IMR-90 (cell line): ENCODE data around the gene IL13RA1. TPM values are rescaled to one million over a fixed set of nuclear protein-coding genes. Genes with fewer than 3 reads are reported as not detected.

ENCODE experiments used
- ATAC-seq: fragments of 200-7000 bp; cut with Tn5 transposase; 2 replicates; pipeline ENCODE4 v1.9.1; 2020; ENCODE audit warnings: low read depth, mild to moderate bottlenecking, moderate library complexity
- BruUV-seq: library from RNA; stranded (reverse); fragments of 400-500 nt; replicated peaks from 2 replicates; lab custom pipeline; 2021; lab: Mats Ljungman, UMichigan
- CTCF ChIA-PET: fragments of 300-600 bp; formaldehyde crosslinking; extraction: SDS; loops from one replicate; lab custom pipeline; 2021; ENCODE audit warnings: antibody characterized with exemption; lab: Yijun Ruan, JAX
- POLR2A ChIA-PET: fragments of 300-600 bp; sonication (Branson Sonifier 250); formaldehyde crosslinking; loops from one replicate; lab custom pipeline; 2022; ENCODE audit warnings: antibody characterized with exemption; ENCODE audit not compliant: unreplicated experiment; lab: Charles Lee
- DNase-seq: peaks from one replicate; pipeline ENCODE4 v3.0.0; 2013
- H2AFZ ChIP-seq: replicated peaks from 2 replicates; pipeline ENCODE3; 2013; ENCODE audit warnings: low read length, mild to moderate bottlenecking; ENCODE audit not compliant: poor library complexity
- H2AK5ac ChIP-seq: 2 replicates; pipeline ENCODE4 v1.6.1; 2013; ENCODE audit warnings: low read depth, low read length, inconsistent platforms
- H2AK9ac ChIP-seq: replicated peaks from 2 replicates; pipeline ENCODE3; 2013; ENCODE audit warnings: mild to moderate bottlenecking, low read depth, low read length, moderate library complexity; ENCODE audit not compliant: poor library complexity
- H2BK120ac ChIP-seq: 2 replicates; pipeline ENCODE4 v1.6.1; 2013; ENCODE audit warnings: low read depth, low read length, inconsistent platforms
- H2BK15ac ChIP-seq: 3 replicates; pipeline ENCODE4 v1.6.1; 2013; ENCODE audit warnings: low read depth, low read length, inconsistent platforms
- H2BK20ac ChIP-seq: 2 replicates; pipeline ENCODE4 v1.6.1; 2013; ENCODE audit warnings: low read depth, mild to moderate bottlenecking, inconsistent platforms, low read length, moderate library complexity
- H2BK5ac ChIP-seq: 2 replicates; pipeline ENCODE4 v1.6.1; 2013; ENCODE audit warnings: mild to moderate bottlenecking, low read depth, low read length, inconsistent platforms; ENCODE audit not compliant: poor library complexity, severe bottlenecking
- H3K14ac ChIP-seq: replicated peaks from 2 replicates; pipeline ENCODE4 v1.6.1; 2013; ENCODE audit warnings: low read depth, low read length, inconsistent platforms
- H3K18ac ChIP-seq: 2 replicates; pipeline ENCODE4 v1.6.1; 2013; ENCODE audit warnings: low read depth, low read length, control low read depth
- H3K23ac ChIP-seq: 2 replicates; pipeline ENCODE4 v1.6.1; 2013; ENCODE audit warnings: low read depth, low read length, inconsistent platforms
- H3K27ac ChIP-seq: 2 replicates; pipeline ENCODE4 v1.5.1; 2013; ENCODE audit warnings: mild to moderate bottlenecking, control low read depth, low read length; ENCODE audit not compliant: insufficient read depth
- H3K27me3 ChIP-seq: 2 replicates; pipeline ENCODE4 v1.6.1; 2013; ENCODE audit warnings: low read length; ENCODE audit not compliant: control insufficient read depth, insufficient read depth
- H3K36me3 ChIP-seq: 2 replicates; pipeline ENCODE4 v1.6.1; 2013; ENCODE audit warnings: low read length, mixed read lengths; ENCODE audit not compliant: control insufficient read depth, insufficient read depth
- H3K4ac ChIP-seq: 2 replicates; pipeline ENCODE4 v1.6.1; 2013; ENCODE audit warnings: low read depth, low read length, inconsistent platforms
- H3K4me1 ChIP-seq: 2 replicates; pipeline ENCODE4 v1.6.1; 2013; ENCODE audit warnings: low read length, mixed read lengths; ENCODE audit not compliant: control insufficient read depth, insufficient read depth
- H3K4me2 ChIP-seq: 2 replicates; pipeline ENCODE4 v1.6.1; 2013; ENCODE audit warnings: low read depth, mild to moderate bottlenecking, control low read depth, low read length, moderate library complexity
- H3K4me3 ChIP-seq: 2 replicates; pipeline ENCODE4 v1.5.1; 2013; ENCODE audit warnings: low read depth, mild to moderate bottlenecking, control low read depth, low read length, moderate library complexity; ENCODE audit not compliant: insufficient read depth
- H3K56ac ChIP-seq: 2 replicates; pipeline ENCODE4 v1.6.1; 2013; ENCODE audit warnings: low read length, inconsistent platforms; ENCODE audit not compliant: insufficient read depth; ENCODE audit errors: extremely low read depth
- H3K79me1 ChIP-seq, 2 experiments: 2 replicates each; pipeline ENCODE4 v1.6.1; 2013; ENCODE audit warnings: low read length in 2 of 2, inconsistent platforms in 1 of 2, low read depth in 1 of 2
- H3K9ac ChIP-seq: 2 replicates; pipeline ENCODE4 v1.6.1; 2013; ENCODE audit warnings: low read depth, low read length, control low read depth
- H3K9me1 ChIP-seq: 2 replicates; pipeline ENCODE4 v1.6.1; 2013; ENCODE audit warnings: low read length, inconsistent platforms; ENCODE audit not compliant: insufficient read depth
- H3K9me3 ChIP-seq: 2 replicates; pipeline ENCODE4 v1.6.1; 2013; ENCODE audit warnings: low read length; ENCODE audit not compliant: control insufficient read depth, insufficient read depth
- H4K20me1 ChIP-seq: 2 replicates; pipeline ENCODE4 v1.6.1; 2013; ENCODE audit warnings: low read length, inconsistent platforms; ENCODE audit not compliant: insufficient read depth
- H4K5ac ChIP-seq: 2 replicates; pipeline ENCODE4 v1.6.1; 2013; ENCODE audit warnings: mild to moderate bottlenecking, low read depth, low read length, control low read depth
- H4K8ac ChIP-seq, 2 experiments: 2 replicates each; pipeline ENCODE4 v1.6.1; 2013; ENCODE audit warnings: low read depth in 2 of 2, low read length in 2 of 2, control low read depth in 1 of 2, inconsistent platforms in 1 of 2
- H4K91ac ChIP-seq: 2 replicates; pipeline ENCODE4 v1.6.1; 2013; ENCODE audit warnings: low read depth, low read length, inconsistent platforms; ENCODE audit not compliant: insufficient read depth
- BHLHE40 ChIP-seq: fragments of 150-350 bp; IDR thresholded peaks from 2 replicates; pipeline ENCODE4 v1.6.1; 2016; ENCODE audit warnings: mild to moderate bottlenecking, low read depth, low read length
- CEBPB ChIP-seq: IDR thresholded peaks from 2 replicates; pipeline ENCODE4 v1.6.1; 2012; ENCODE audit warnings: low read depth, low read length, improper control_type of control experiment
- CHD1 ChIP-seq: IDR thresholded peaks from 2 replicates; pipeline ENCODE4 v1.6.1; 2012; ENCODE audit warnings: low read depth, low read length, improper control_type of control experiment
- CTCF ChIP-seq: conservative IDR thresholded peaks from 2 replicates; pipeline ENCODE4 v1.5.1; 2012; ENCODE audit warnings: mild to moderate bottlenecking, low read depth, low read length, improper control_type of control experiment
- ELK1 ChIP-seq: fragments of 150-350 bp; IDR thresholded peaks from 2 replicates; pipeline ENCODE4 v1.6.1; 2016; ENCODE audit warnings: low read depth, mild to moderate bottlenecking, low read length, moderate library complexity, borderline replicate concordance
- MAFK ChIP-seq: IDR thresholded peaks from 2 replicates; pipeline ENCODE4 v1.6.1; 2012; ENCODE audit warnings: low read depth, low read length, improper control_type of control experiment
- MAZ ChIP-seq: IDR thresholded peaks from 2 replicates; pipeline ENCODE4 v1.6.1; 2012; ENCODE audit warnings: low read depth, mild to moderate bottlenecking, low read length, improper control_type of control experiment, moderate library complexity, borderline replicate concordance
- MXI1 ChIP-seq: IDR thresholded peaks from 2 replicates; pipeline ENCODE4 v1.6.1; 2012; ENCODE audit warnings: low read depth, mild to moderate bottlenecking, low read length, moderate library complexity, borderline replicate concordance
- NFE2L2 ChIP-seq: fragments of 150-350 bp; IDR thresholded peaks from 2 replicates; pipeline ENCODE4 v1.6.1; 2016; ENCODE audit warnings: low read depth, mild to moderate bottlenecking, low read length
- RAD21 ChIP-seq: IDR thresholded peaks from 2 replicates; pipeline ENCODE4 v1.6.1; 2012; ENCODE audit warnings: low read length, improper control_type of control experiment
- RCOR1 ChIP-seq: IDR thresholded peaks from 2 replicates; pipeline ENCODE4 v1.6.1; 2012; ENCODE audit warnings: mild to moderate bottlenecking, low read length, improper control_type of control experiment; ENCODE audit not compliant: insufficient replicate concordance
- RFX5 ChIP-seq: IDR thresholded peaks from 2 replicates; pipeline ENCODE4 v1.8.0; 2012; ENCODE audit warnings: low read depth, mild to moderate bottlenecking, low read length, moderate library complexity
- SMC3 ChIP-seq: fragments of 150-350 bp; IDR thresholded peaks from 2 replicates; pipeline ENCODE4 v1.6.1; 2016; ENCODE audit warnings: low read depth, mild to moderate bottlenecking, antibody characterized with exemption, low read length, moderate library complexity
- WGBS, 2 experiments: methylation state at CpG; one replicate each; pipeline versions ENCODE4 v1.1.5 to v1.1.7; 2013; ENCODE audit warnings: missing lambda C conversion rate in 2 of 2; ENCODE audit not compliant: insufficient read length in 1 of 2; ENCODE audit errors: extremely low coverage in 2 of 2; 5-methylcytosine and 5-hydroxymethylcytosine counted together
- dilution Hi-C: fragments of 300-500 bp; cut with HindIII; formaldehyde crosslinking; loops from one replicate; pipeline ENCODE4 v1.14.3; 2018; ENCODE audit warnings: low sequenced_read_pairs; ENCODE audit not compliant: unreplicated experiment
- in situ Hi-C: fragments of 300-500 bp; cut with MboI; formaldehyde crosslinking; loops from 3 replicates; pipeline ENCODE4 v1.14.3; 2019; ENCODE audit warnings: low sequenced_read_pairs, inconsistent platforms, mixed read lengths
- intact Hi-C: fragments of 100-400 bp; cut with micrococcal nuclease; formaldehyde crosslinking; loops from 2 replicates; pipeline ENCODE4 v1.10.0; 2022
- polyA plus RNA-seq, 3 experiments: library from polyadenylated mRNA; depleted of rRNA; stranded (reverse); fragments of >200 nt; gene quantifications; 2 replicates each; pipeline ENCODE4 v1.2.3, GENCODE V29; 2012; ENCODE audit warnings: low replicate concordance in 1 of 3
- total RNA-seq: library from RNA; depleted of rRNA; stranded (reverse); fragments of >200 nt; gene quantifications from 2 replicates; pipeline ENCODE4 v1.2.3, GENCODE V29; 2012

Gene IL13RA1
- total and polyA plus RNA-seq, 2 of the 4 experiments (the other 2 are of a cell fraction) = 24.2 to 31.7 TPM

DNA sequence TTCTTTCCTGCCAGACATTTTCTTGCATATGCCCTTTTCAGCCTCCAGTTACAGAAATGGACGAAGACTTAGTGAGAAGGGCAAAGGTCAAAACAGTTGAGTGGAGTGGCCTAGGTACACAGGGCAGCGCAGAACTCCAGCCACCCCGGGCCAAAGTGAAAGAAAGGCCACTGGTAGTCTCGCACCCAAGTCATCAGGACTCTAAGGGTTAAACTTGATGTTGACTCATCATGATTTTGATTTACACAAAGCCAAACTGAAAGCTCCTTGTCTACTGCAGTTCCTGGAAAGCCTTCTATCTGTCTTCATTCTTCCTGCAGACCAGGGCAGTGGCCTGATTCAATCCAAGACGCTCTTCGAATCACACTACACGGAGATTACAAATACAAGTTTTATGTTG, 2.6 kb upstream of the IL13RA1 start:
- no peak overlapping the region for H2AK5ac ChIP-seq
- peak overlapping the region in 1 of 2 experiments; percentile 15; a peak in 1 of 4 replicates for H4K8ac ChIP-seq
- H2AK9ac ChIP-seq = no peak overlapping the region
- H2BK20ac ChIP-seq = peak overlapping the region; percentile 52; the same call in 1 of the 2 replicates
- H3K9me3 ChIP-seq = no peaks in the 10 kb centered on the region
- peak overlapping the region; percentile 40; the same call in 1 of the 2 replicates for H4K91ac ChIP-seq
- H2BK15ac ChIP-seq = no peak overlapping the region
- in situ Hi-C loops (no loop called here), intact Hi-C loops (no loop called here), dilution Hi-C loops (no loop called here)
- no peaks in the 10 kb centered on the region for H3K36me3 ChIP-seq
- H3K79me1 ChIP-seq = peaks cover 0 to 6% of the 10 kb centered on the region in 2 experiments; a peak in 1 of 4 replicates
- H4K5ac ChIP-seq = no peak overlapping the region
- H2AFZ ChIP-seq = no peak overlapping the region
- ATAC-seq (no peak), DNase-seq (peak; percentile 56)
- H2BK120ac ChIP-seq = peak overlapping the region; percentile 30; the same call in 1 of the 2 replicates
- H3K18ac ChIP-seq = no peak overlapping the region; the same call in 1 of the 2 replicates
- no peaks in the 10 kb centered on the region for H4K20me1 ChIP-seq
- H3K4me2 ChIP-seq = peak overlapping the region; percentile 84
- BruUV-seq = no TSS peak
- H3K4ac ChIP-seq = peak overlapping the region; percentile 50
- peak overlapping the region; percentile 48 for H3K27ac ChIP-seq
- 0 out of 2 replicates have a peak overlapping the region, but pooled peaks have one; percentile 26 for H3K14ac ChIP-seq
- H3K23ac ChIP-seq = no peak overlapping the region
- POLR2A ChIA-PET = no interaction called here
- H3K9ac ChIP-seq = no peak overlapping the region
- CTCF ChIA-PET = no interaction called here
- no peaks in the 10 kb centered on the region; the same call in 1 of the 2 replicates for H3K9me1 ChIP-seq
- H3K27me3 ChIP-seq = no peaks in the 10 kb centered on the region
- peak overlapping the region; percentile 13; the same call in 1 of the 2 replicates for H3K4me3 ChIP-seq
- peak overlapping the region; percentile 25 for H2BK5ac ChIP-seq
- H3K4me1 ChIP-seq = peaks cover 6% of the 10 kb centered on the region
- 40% methylated on average over 1 of the region's 7 CpGs; no CpG with 5 or more reads in 1 of the 2 experiments for WGBS, 2 experiments
- TF ChIP-seq RAD21 (no peak), RCOR1 (no peak), CTCF (no peak), CHD1 (no peak), CEBPB (no peak), ELK1 (no peak), RFX5 (no peak), BHLHE40 (no peak), MAZ (no peak), MXI1 (no peak), MAFK (no peak), SMC3 (no peak), NFE2L2 (no peak)
- no peak overlapping the region for H3K56ac ChIP-seq
